Thyroid gland (tissue), 4 donors: ENCODE data around the gene SOWAHC.

ENCODE experiments used
- POLR2A ChIP-seq, 2 donors: fragments of 450-650 bp; IDR thresholded peaks; one replicate each; pipeline ENCODE4 v1.6.1; 2017; ENCODE audit warnings: antibody characterized with exemption in 2 of 2, mild to moderate bottlenecking in 2 of 2, moderate library complexity in 1 of 2
- TF ChIP-seq, protein P1 (sequence below), 6 experiments: fragments of 200-600 bp in 3 of 6; fragments of 450-650 bp in 3 of 6; sonication (generic) in 3 of 6; IDR thresholded peaks; one replicate each; pipeline ENCODE4 v1.5.1; 2016 to 2019; ENCODE audit warnings: antibody characterized with exemption in 6 of 6, mild to moderate bottlenecking in 2 of 6, inconsistent platforms in 1 of 6, moderate library complexity in 1 of 6

DNA sequence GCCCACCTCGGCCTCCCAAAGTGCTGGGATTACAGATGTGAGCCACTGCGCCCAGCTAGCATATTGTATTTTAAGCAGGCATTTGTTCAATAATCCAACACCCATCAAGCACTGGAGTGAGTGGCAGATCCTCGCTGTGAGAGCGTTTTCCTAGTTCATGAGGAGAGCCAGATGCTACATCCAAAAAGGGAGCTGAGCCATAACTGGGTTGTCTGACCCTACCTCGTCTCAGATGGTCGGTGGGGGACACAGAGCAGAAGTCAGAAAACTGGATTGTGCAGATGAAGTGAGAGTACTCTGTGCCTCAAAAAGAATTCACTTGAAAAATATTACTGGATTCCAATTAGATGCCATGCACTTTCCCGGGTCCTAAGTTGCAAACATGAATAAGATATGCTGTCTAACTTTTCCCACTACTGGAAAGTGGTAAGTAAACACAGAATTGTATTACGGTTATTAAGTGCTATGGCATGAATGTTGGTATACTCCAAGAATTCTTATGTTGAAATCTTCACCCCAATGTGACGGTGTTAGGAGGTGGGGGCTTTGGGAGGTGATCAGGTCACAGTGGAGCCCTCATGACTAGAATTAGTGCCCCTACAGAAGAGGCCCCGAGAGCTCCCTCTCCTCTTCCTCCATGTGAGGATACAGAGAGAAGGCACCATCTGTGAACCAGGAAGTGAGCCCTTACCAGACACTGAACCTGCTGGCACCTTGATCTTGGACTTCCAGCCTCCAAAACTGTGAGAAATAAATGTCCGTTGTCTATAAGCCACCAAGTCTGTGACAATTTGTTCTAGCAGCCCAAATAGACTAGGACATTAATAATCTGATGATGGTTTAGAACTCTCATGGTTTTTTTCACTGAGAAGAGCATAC lies 21.5 kb downstream of the SOWAHC start:
- TF ChIP-seq, protein P1, sequence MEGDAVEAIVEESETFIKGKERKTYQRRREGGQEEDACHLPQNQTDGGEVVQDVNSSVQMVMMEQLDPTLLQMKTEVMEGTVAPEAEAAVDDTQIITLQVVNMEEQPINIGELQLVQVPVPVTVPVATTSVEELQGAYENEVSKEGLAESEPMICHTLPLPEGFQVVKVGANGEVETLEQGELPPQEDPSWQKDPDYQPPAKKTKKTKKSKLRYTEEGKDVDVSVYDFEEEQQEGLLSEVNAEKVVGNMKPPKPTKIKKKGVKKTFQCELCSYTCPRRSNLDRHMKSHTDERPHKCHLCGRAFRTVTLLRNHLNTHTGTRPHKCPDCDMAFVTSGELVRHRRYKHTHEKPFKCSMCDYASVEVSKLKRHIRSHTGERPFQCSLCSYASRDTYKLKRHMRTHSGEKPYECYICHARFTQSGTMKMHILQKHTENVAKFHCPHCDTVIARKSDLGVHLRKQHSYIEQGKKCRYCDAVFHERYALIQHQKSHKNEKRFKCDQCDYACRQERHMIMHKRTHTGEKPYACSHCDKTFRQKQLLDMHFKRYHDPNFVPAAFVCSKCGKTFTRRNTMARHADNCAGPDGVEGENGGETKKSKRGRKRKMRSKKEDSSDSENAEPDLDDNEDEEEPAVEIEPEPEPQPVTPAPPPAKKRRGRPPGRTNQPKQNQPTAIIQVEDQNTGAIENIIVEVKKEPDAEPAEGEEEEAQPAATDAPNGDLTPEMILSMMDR (IDR thresholded peaks at IDR 0.05): no peak
- no peak for TF ChIP-seq POLR2A (IDR thresholded peaks at IDR 0.05)
